OCI-M2 (cell line): Measurements from ENCODE around the gene SCN3B.
"Not testable (repeated sequence)": the region's sequence is repeated elsewhere in the genome, so short reads cannot be mapped to it uniquely, and the experiment has no call there.

Source experiments
- DNase-seq: peaks from one replicate; lab custom pipeline; 2025; ENCODE audit not compliant: unreplicated experiment; lab: John Stamatoyannopoulos, UW

Gene SCN3B, protein sequence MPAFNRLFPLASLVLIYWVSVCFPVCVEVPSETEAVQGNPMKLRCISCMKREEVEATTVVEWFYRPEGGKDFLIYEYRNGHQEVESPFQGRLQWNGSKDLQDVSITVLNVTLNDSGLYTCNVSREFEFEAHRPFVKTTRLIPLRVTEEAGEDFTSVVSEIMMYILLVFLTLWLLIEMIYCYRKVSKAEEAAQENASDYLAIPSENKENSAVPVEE

GRCh38 chr11:123654566-123655081 is at the start of gene SCN3B:
Gene SCN3B (minus strand): TSS chr11:123654624. CDS start chr11:123653801, 823 bp downstream.
- no peak for DNase-seq

- no peak for DNase-seq
Observed at GRCh38 chr11:123702696-123703095, 48.3 kb upstream of the SCN3B start.

DNA sequence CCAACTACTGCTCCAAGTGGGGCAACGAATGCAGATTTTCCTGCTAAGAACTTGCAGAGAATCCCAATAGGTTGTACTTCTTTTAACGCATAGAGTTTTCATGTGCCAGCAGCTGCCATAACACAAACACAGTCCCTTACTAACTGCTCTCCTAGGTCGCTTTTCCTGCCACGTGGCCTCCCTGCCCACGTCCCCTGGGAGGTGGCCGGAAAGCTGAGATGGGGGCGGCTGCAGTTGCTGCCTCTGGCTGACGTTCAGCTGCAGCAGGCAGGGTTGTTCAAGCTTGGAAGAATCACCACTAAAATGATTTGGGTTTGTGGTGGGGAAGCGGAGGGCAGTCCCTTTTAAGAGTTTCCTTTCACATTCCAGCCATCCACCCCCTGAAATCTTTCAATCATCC is 47.7 kb upstream of the SCN3B start:
- no peak for DNase-seq

DNA sequence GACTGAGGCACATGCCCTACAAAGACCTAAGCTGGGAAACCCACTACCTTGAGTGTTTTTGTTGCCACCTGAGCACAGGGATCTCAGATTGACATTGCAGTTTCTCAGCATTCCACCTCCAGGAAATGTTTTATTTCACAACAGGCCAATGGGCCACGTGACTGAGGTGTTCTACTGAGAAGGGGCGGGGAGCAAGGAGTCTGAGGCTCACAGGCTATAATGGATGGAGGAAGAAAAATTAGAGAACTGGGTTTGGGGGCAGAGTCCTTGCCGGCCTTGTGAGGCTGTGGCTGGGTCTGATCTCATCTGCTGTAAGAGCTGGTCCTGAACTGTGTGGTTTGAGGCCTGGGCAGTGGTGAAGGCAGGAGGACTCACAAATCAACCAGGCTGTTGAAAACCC is 46.3 kb upstream of the SCN3B start:
- DNase-seq: no peak

GRCh38 chr11:123698546-123699127 is 44.2 kb upstream of the SCN3B start:
- no peak for DNase-seq

GRCh38 chr11:123696183-123696582 is 41.8 kb upstream of the SCN3B start:
- no peak for DNase-seq

DNA sequence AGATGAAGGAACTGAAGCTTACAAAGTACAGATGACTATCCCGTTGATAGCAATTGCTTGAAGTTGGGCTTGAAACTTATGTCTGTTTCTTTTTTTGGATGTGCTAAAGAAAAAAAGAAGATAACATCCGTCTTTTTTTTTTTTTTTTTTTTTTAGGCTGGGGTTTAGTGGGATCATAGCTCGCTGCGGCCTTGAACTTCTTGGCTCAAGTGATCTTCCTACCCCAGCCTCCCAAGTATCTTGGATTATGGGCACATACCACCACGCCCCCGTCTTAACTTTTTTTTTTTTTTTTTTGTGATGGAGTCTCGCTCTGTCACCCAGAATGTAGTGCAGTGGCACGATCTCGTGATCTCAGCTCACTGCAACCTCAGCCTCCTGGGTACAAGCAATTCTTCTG is 40.8 kb upstream of the SCN3B start:
- DNase-seq: no peak

DNA sequence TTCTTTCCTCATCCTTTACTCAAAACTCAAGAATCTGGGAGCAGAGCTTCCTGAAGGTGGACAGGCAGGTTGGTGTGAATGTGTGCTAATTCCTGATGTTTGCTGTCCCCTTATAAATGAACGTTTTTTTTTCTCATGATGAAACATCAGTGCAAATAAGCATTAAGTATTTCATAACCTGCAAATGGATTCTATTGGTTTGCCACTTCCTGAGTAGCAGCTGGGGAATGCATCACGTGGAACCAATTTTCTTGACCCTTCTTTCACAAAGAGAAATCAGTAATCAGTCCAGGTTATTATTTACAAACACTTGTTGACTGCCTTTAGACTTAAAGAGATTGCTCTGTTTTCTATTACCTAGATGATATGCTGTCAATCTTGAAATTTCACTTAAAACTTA is 40.1 kb upstream of the SCN3B start:
- DNase-seq: no peak

DNA sequence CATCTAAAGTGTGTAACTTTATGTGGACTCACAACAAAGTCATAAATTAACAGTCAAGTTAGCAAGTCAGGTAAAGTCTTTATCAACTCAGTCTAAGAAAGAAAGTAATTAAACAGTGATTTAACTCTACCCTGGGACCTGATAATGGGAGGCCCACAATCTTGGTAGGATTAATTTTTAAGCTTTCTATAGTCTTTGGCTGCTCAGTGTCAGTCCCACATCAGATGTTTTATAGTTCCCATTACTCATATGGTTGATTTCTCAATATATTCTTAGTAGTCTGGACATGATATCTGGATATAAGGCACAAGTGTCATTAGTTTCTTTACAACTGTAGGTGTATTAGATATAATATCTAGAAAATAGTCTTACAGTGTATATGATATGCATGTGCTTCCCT is 38.5 kb upstream of the SCN3B start:
- no peak for DNase-seq

- DNase-seq: no peak
Observed at GRCh38 chr11:123690485-123690884, 36.1 kb upstream of the SCN3B start.

DNA sequence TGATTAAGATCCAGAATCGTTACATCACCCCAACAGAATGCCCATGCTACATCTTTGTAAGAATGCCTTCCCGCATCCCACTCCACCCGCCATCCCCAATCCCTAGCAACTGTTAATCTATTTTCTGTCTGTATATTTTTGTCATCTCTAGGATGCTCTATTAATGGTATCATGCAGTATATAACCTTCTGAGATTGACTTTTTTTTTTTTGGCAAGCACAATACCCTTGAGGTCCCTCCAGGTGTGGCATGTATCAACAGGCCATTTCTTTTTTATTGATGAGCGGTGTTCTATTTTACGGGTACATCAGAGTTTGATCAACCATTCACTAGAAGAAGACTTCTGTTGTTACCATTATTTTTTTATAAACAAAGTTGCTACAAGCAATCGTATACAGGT is 30.2 kb upstream of the SCN3B start:
- no peak for DNase-seq

DNA sequence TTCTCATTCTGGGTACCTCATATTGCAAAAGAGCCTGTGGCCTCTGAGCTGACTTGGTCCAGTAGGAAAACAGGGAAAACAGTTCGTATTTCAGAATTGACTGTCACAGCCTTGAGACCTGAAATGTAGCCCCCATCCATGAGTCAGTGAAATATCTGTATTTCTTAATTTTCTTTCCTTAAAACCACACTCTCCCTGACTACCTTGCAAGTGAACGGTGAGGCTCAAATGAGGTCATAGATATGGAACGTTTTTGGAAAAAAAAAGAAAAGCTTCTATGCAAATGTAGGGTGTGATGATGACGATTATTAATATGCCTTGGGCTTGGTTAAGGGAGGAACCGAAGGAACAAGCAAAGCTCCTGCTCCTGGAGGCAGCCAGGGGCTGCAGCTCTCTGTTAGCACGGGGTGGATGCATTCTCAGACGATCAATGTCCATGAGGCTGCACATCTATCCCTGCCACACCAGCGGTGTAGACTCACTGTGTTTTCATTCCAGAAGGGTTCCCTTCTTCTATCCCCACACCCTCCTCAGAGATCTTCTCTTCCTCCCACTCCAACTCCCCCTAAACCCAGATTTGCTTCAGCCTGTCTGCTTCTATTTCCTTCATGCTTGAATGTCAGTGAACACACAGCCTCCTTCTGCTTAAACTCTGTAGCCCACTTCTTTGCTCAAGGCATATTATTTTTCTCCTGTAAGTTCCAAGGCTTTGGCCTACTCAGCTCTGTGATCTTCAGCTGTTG is 29.2 kb upstream of the SCN3B start:
- no peak for DNase-seq

DNA sequence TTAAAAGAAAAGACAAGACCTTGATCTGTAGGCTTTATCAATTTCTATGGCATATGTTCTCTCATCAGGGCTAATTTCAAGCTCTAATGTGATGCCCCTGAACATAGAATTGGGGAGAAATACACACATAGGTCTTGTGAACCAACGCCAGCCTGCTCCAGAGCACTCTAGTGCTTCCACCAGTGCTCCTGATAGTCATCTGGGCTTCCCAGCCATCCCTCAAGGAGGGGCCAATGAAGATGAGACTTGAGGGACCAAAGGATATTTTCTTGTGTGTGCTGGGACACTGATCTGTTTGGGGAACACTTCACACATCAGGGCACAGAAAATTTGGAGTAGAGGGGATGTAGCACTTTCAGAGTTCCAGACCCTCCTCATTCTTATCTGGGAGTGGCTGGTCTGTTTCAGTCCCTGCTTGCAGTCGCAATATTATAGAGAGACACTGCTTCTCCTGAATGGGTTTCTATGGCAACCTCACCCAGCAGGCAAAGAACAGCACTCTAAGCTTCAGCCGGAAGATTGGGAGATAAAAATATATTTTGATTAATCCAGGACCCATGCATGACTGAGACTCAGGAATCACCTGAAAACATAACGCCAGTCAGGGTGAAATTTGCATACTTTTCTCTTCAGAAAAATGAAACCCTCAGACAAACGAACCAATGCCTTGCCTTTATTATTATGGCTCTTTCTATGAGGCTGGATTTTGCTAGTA is 28.4 kb upstream of the SCN3B start:
- DNase-seq: no peak

- no peak for DNase-seq
Observed at GRCh38 chr11:123681030-123681429, 26.6 kb upstream of the SCN3B start.

- DNase-seq: no peak
Observed at GRCh38 chr11:123678246-123678645, 23.8 kb upstream of the SCN3B start.

GRCh38 chr11:123677510-123677909 is 23.1 kb upstream of the SCN3B start:
- no peak for DNase-seq

DNA sequence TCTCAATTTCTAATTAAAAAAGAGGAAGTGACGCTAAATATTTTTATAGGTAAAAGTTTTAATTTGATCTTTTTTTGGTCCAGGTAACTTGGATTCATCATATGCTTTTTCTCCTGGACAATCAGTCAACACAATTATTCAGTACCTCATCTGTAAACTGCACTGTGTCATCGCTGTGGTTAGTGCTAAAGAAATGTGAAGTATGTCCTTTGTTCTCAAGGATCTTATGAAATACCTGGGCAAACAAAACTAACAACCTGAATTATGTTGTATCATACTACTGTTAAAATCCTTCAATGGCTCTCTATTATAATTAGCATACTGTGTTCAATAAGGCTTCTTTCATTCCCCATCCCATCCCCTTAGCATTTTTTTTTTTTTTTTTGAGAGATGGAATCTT is 19.9 kb upstream of the SCN3B start:
- DNase-seq: no peak

GRCh38 chr11:123672568-123672967 is 18.1 kb upstream of the SCN3B start:
- DNase-seq: no peak

GRCh38 chr11:123671534-123671933 is 17.1 kb upstream of the SCN3B start:
- DNase-seq: no peak

DNA sequence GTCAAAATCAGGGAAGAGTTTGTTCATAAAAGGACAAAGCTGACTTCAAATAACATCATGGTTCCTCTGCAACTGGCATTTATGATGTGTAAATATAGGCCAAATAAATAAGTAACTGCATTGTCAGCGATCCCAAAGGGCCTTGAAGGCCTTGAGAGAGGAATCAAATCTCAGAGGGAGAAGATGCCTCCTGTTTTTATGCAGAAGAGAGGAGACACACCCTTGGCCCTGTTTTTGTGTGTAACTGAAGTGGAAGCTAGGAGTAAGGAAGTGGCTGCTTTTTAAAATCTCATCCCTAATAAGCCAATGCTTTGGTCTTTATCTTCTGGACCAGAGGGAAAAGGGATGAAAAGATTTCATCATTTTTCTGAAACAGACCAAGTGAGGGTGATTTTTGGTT is 15.7 kb upstream of the SCN3B start:
- DNase-seq: no peak

GRCh38 chr11:123665306-123665705 is 10.9 kb upstream of the SCN3B start:
- no peak for DNase-seq

DNA sequence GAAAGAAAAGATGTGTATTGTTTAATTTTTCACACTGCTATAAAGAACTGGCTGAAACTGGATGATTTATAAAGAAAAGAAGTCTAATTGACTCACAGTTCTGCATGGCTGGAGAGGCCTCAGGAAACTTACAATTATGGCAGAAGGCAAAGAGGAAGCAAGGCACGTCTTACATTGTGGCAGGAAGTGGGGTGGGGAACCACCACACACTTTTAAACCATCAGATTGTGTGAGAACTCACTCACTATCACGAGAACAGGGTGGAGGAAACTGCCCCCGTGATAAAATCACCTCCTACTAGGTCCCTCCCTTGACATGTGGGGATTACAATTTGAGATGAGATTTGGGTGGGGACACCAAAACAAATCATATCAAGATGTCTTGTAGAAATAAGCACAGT is 5.5 kb upstream of the SCN3B start:
- not testable (repeated sequence) for DNase-seq
